ENCODE data around the gene MOB1B.
"Not testable (repeated sequence)": the region's sequence is repeated elsewhere in the genome, so short reads cannot be mapped to it uniquely, and the experiment has no call there.

MOB1B gene

GRCh38 chr4:70994387-70995099, 92.4 kb downstream of the MOB1B start:
- no peak for ATAC-seq
- no peak for TF ChIP-seq POU6F1 (CRISPR knock-in tag; IDR thresholded peaks at IDR 0.05; ENCODE audit: borderline replicate concordance, low read depth)
- peak; percentile 100 for TF ChIP-seq ZNF8 (CRISPR knock-in tag; IDR thresholded peaks at IDR 0.05)

GRCh38 chr4:70996018-70996360, 93.8 kb downstream of the MOB1B start:
- no peak for TF ChIP-seq POU6F1 (CRISPR knock-in tag; IDR thresholded peaks at IDR 0.05; ENCODE audit: borderline replicate concordance, low read depth)
- no peak for TF ChIP-seq ZC3H10 (CRISPR knock-in tag; IDR thresholded peaks at IDR 0.05)
- TF ChIP-seq TCF4 (CRISPR knock-in tag; IDR thresholded peaks at IDR 0.05; ENCODE audit: borderline replicate concordance), result no peak
- no peak for TF ChIP-seq SNAI2 (CRISPR knock-in tag; IDR thresholded peaks at IDR 0.05)
- TF ChIP-seq, protein P1, sequence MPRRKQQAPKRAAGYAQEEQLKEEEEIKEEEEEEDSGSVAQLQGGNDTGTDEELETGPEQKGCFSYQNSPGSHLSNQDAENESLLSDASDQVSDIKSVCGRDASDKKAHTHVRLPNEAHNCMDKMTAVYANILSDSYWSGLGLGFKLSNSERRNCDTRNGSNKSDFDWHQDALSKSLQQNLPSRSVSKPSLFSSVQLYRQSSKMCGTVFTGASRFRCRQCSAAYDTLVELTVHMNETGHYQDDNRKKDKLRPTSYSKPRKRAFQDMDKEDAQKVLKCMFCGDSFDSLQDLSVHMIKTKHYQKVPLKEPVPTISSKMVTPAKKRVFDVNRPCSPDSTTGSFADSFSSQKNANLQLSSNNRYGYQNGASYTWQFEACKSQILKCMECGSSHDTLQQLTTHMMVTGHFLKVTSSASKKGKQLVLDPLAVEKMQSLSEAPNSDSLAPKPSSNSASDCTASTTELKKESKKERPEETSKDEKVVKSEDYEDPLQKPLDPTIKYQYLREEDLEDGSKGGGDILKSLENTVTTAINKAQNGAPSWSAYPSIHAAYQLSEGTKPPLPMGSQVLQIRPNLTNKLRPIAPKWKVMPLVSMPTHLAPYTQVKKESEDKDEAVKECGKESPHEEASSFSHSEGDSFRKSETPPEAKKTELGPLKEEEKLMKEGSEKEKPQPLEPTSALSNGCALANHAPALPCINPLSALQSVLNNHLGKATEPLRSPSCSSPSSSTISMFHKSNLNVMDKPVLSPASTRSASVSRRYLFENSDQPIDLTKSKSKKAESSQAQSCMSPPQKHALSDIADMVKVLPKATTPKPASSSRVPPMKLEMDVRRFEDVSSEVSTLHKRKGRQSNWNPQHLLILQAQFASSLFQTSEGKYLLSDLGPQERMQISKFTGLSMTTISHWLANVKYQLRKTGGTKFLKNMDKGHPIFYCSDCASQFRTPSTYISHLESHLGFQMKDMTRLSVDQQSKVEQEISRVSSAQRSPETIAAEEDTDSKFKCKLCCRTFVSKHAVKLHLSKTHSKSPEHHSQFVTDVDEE (CRISPR knock-in tag; IDR thresholded peaks at IDR 0.05), result no peak
- no peak for TF ChIP-seq TOX (CRISPR knock-in tag; IDR thresholded peaks at IDR 0.05; ENCODE audit: borderline replicate concordance)
- ATAC-seq, result no peak

GRCh38 chr4:70997036-70997435, 94.9 kb downstream of the MOB1B start:
- ATAC-seq, result no peak
- TF ChIP-seq POU6F1 (CRISPR knock-in tag; IDR thresholded peaks at IDR 0.05; ENCODE audit: borderline replicate concordance, low read depth), result no peak
- TF ChIP-seq OSR1 (CRISPR knock-in tag; IDR thresholded peaks at IDR 0.05), result no peak
- TF ChIP-seq ZC3H10 (CRISPR knock-in tag; IDR thresholded peaks at IDR 0.05), result no peak
- TF ChIP-seq, protein P2, sequence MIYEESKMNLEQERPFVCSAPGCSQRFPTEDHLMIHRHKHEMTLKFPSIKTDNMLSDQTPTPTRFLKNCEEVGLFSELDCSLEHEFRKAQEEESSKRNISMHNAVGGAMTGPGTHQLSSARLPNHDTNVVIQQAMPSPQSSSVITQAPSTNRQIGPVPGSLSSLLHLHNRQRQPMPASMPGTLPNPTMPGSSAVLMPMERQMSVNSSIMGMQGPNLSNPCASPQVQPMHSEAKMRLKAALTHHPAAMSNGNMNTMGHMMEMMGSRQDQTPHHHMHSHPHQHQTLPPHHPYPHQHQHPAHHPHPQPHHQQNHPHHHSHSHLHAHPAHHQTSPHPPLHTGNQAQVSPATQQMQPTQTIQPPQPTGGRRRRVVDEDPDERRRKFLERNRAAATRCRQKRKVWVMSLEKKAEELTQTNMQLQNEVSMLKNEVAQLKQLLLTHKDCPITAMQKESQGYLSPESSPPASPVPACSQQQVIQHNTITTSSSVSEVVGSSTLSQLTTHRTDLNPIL (CRISPR knock-in tag; IDR thresholded peaks at IDR 0.05; ENCODE audit: low read depth), result no peak
- no peak for TF ChIP-seq ISL1 (CRISPR knock-in tag; IDR thresholded peaks at IDR 0.05)

DNA sequence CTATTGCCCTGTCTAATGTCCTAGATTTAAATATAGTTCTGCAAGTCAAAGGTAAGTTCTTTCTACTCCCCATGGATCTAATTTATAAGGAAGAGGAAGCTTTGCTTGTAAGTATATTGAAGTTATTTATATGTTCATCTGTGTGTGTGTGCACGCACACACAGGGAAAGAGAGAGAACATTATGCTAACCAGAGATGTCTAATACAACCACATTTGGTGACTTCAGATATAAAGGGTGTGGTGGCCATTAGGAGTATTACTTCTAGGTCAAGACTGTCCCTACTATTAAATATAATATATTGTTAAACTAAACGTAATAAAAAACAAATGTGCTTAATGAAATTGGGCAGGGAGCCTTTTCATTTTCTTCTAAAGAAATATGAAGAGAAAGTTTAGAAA, 95.4 kb downstream of the MOB1B start:
- TF ChIP-seq ISL1 (CRISPR knock-in tag; IDR thresholded peaks at IDR 0.05), result no peak
- no peak for TF ChIP-seq ZFP30 (CRISPR knock-in tag; IDR thresholded peaks at IDR 0.05)
- no peak for TF ChIP-seq ZNF565 (CRISPR knock-in tag; conservative IDR thresholded peaks at IDR 0.05; ENCODE audit: low read depth)
- TF ChIP-seq PPARA (CRISPR knock-in tag; IDR thresholded peaks at IDR 0.05; ENCODE audit: borderline replicate concordance), result no peak
- TF ChIP-seq, protein P1 (CRISPR knock-in tag; IDR thresholded peaks at IDR 0.05), result no peak
- TF ChIP-seq TCF4 (CRISPR knock-in tag; IDR thresholded peaks at IDR 0.05; ENCODE audit: borderline replicate concordance), result no peak
- ATAC-seq, result no peak

- not testable (repeated sequence) for ATAC-seq
These were observed 97.5 kb downstream of the MOB1B start for GRCh38 chr4:70999639-71000038.

GRCh38 chr4:71001363-71001762, 99.2 kb downstream of the MOB1B start:
- ATAC-seq, result not testable (repeated sequence)

Data from SK-N-SH treated with all-trans-retinoic acid at 6 μM for 48 hours (cell line).